DND-41 (cell line): ENCODE results near the gene SCN9A.

Experiments
- ATAC-seq: fragments of 200-7000 bp; cut with Tn5 transposase; 3 replicates; pipeline ENCODE4 v1.9.1; 2021; ENCODE audit warnings: low read depth; ENCODE audit not compliant: insufficient read depth
- DNase-seq: peaks from one replicate; pipeline ENCODE4 v3.0.0-alpha.2; 2020
- H2AFZ ChIP-seq: 2 replicates; pipeline ENCODE4 v1.6.0; 2012; ENCODE audit warnings: low read depth, low read length
- H3K27ac ChIP-seq: 2 replicates; pipeline ENCODE4 v1.5.1; 2012; ENCODE audit warnings: low read length, inconsistent platforms
- H3K27me3 ChIP-seq: fragments of 200-600 bp; sonication (generic); 2 replicates; pipeline ENCODE4 v1.6.0; 2012; ENCODE audit warnings: low read length, mild to moderate bottlenecking, inconsistent platforms; ENCODE audit not compliant: insufficient read depth, poor library complexity
- H3K36me3 ChIP-seq: 2 replicates; pipeline ENCODE4 v1.5.1; 2012; ENCODE audit warnings: low read length, inconsistent platforms; ENCODE audit not compliant: insufficient read depth
- H3K4me1 ChIP-seq: 2 replicates; pipeline ENCODE4 v1.5.1; 2012; ENCODE audit warnings: mild to moderate bottlenecking, low read length; ENCODE audit not compliant: insufficient read depth
- H3K4me2 ChIP-seq: 2 replicates; pipeline ENCODE4 v1.6.0; 2012; ENCODE audit warnings: mild to moderate bottlenecking, moderate library complexity, low read length, inconsistent platforms; ENCODE audit not compliant: insufficient read depth
- H3K4me3 ChIP-seq, 2 experiments: fragments of 200-600 bp in 1 of 2; shearing (Covaris generic) in 1 of 2; 2 replicates each; pipeline ENCODE4 v1.5.1; 2012 to 2016; ENCODE audit warnings: inconsistent platforms in 2 of 2, low read length in 2 of 2, mild to moderate bottlenecking in 2 of 2, low read depth in 1 of 2, moderate library complexity in 1 of 2
- H3K79me2 ChIP-seq: 2 replicates; pipeline ENCODE4 v1.6.0; 2012; ENCODE audit warnings: low read length, inconsistent platforms; ENCODE audit not compliant: insufficient read depth
- H3K9ac ChIP-seq: 2 replicates; pipeline ENCODE4 v1.6.0; 2012; ENCODE audit warnings: low read depth, mild to moderate bottlenecking, inconsistent platforms, low read length, moderate library complexity
- H3K9me3 ChIP-seq: 2 replicates; pipeline ENCODE4 v1.5.1; 2012; ENCODE audit warnings: low read length, moderate library complexity, mild to moderate bottlenecking, inconsistent platforms; ENCODE audit not compliant: insufficient read depth, severe bottlenecking
- H4K20me1 ChIP-seq: 2 replicates; pipeline ENCODE4 v1.6.0; 2012; ENCODE audit warnings: low read length; ENCODE audit not compliant: insufficient read depth
- CTCF ChIP-seq: IDR thresholded peaks from 2 replicates; pipeline ENCODE4 v1.5.1; 2012; ENCODE audit warnings: borderline replicate concordance, low read length, moderate library complexity, mild to moderate bottlenecking; ENCODE audit not compliant: poor library complexity, severe bottlenecking; ENCODE audit errors: extremely low read depth
- EZH2 ChIP-seq: IDR thresholded peaks from 3 replicates; pipeline ENCODE4 v1.6.1; 2012; ENCODE audit warnings: borderline replicate concordance, low read depth, mild to moderate bottlenecking, moderate library complexity, low read length, inconsistent platforms; ENCODE audit not compliant: severe bottlenecking

Gene SCN9A

GRCh38 chr2:166202778-166203177 lies 173.0 kb downstream of the SCN9A start:
- no peak overlapping the region for H2AFZ ChIP-seq
- TF ChIP-seq CTCF, result no peak
- TF ChIP-seq EZH2, result no peak
- H3K4me1 ChIP-seq, result no peaks in the 10 kb centered on the region
- H3K27ac ChIP-seq, result no peak overlapping the region
- H3K9me3 ChIP-seq, result no peaks in the 10 kb centered on the region
- H3K27me3 ChIP-seq, result no peaks in the 10 kb centered on the region
- H3K36me3 ChIP-seq, result no peaks in the 10 kb centered on the region
- no peaks in the 10 kb centered on the region for H3K79me2 ChIP-seq
- no peaks in the 10 kb centered on the region for H4K20me1 ChIP-seq
- DNase-seq (no peak), ATAC-seq (no peak)
- no peak overlapping the region for H3K4me2 ChIP-seq
- no peak overlapping the region for H3K9ac ChIP-seq
- H3K4me3 ChIP-seq, result no peak overlapping the region

DNA sequence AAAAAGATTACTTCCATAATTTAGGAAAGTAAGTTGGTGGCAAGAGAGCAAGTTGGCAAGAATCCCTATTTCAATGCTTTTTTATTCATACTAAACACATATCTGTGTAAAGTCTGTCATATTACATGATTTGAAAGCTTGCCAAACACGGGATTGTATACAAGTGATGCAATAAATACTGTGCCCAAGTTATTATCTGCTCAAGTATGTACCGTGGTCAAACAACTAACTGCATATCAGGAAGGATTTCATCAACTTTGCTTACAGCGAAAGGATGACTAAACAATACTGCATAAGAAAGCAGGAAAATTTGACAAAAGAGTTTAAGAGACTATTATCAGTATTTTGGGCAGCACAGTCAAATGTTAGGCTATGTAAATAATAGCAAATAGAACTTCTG lies 178.3 kb downstream of the SCN9A start:
- Histone ChIP-seq H4K20me1 (no peaks in the 10 kb centered on the region), H3K4me1 (no peaks in the 10 kb centered on the region), H3K27ac (no peak overlapping the region), H3K27me3 (no peaks in the 10 kb centered on the region), H3K36me3 (no peaks in the 10 kb centered on the region), H2AFZ (no peak overlapping the region), H3K79me2 (no peaks in the 10 kb centered on the region), H3K9me3 (no peaks in the 10 kb centered on the region), H3K9ac (no peak overlapping the region), H3K4me3 (no peak overlapping the region), H3K4me2 (no peak overlapping the region)
- TF ChIP-seq EZH2 (no peak), CTCF (no peak)
- DNase-seq (no peak), ATAC-seq (no peak)

DNA sequence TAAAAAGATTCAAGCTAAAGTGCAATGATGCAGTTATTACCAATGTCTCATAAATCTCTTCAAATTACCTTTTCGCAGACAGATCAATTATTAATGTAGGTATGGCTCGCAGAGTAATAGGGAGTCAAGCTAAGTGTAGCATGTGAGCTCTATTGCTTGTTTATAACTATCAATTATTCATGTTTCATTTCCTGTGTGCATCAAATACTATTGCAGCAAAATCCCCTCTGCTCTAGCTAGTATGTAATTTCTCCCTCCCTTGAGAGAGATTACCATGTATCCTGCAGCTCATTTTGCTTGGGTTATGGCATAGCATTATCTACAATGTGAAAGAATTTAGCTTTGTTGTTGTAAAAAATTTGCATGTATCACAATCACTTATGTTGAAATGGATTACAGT lies 182.3 kb downstream of the SCN9A start:
- no peak overlapping the region for H2AFZ ChIP-seq
- no peak overlapping the region for H3K4me3 ChIP-seq
- H3K4me2 ChIP-seq, result no peak overlapping the region
- no peaks in the 10 kb centered on the region for H3K79me2 ChIP-seq
- no peaks in the 10 kb centered on the region for H3K9me3 ChIP-seq
- H3K27ac ChIP-seq, result no peak overlapping the region
- H3K27me3 ChIP-seq, result no peaks in the 10 kb centered on the region
- no peak for ATAC-seq
- H3K9ac ChIP-seq, result no peak overlapping the region
- no peaks in the 10 kb centered on the region for H4K20me1 ChIP-seq
- no peaks in the 10 kb centered on the region for H3K36me3 ChIP-seq
- no peak for DNase-seq
- no peaks in the 10 kb centered on the region for H3K4me1 ChIP-seq
- TF ChIP-seq EZH2 (no peak), CTCF (no peak)

DNA sequence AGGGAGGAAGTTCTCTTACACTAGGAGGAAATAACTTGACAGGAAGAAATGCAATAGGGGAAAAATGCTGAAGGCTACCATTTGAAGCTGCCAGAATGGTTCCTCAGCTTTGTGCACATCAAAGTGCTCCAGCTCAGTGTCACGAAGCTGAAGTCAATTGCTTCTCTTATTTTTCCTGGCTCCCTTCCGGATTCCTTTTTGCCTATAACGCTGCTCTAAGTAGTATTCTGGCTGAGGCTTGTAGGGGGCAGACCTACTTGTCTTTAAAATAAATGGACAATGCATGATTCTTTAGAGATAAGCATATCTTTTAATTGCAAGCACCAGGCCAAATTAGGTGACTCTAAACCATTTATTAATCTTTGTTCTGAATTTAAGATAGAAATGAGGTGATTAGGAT lies 187.7 kb downstream of the SCN9A start:
- TF ChIP-seq CTCF (no peak), EZH2 (no peak)
- Histone ChIP-seq H3K9me3 (no peaks in the 10 kb centered on the region), H3K4me1 (no peaks in the 10 kb centered on the region), H3K36me3 (no peaks in the 10 kb centered on the region), H3K27me3 (peaks cover 5% of the 10 kb centered on the region), H3K4me2 (no peak overlapping the region), H3K4me3 (no peak overlapping the region), H3K79me2 (no peaks in the 10 kb centered on the region), H3K9ac (no peak overlapping the region), H4K20me1 (no peaks in the 10 kb centered on the region), H2AFZ (no peak overlapping the region), H3K27ac (no peak overlapping the region)
- DNase-seq (no peak), ATAC-seq (no peak)
